Fibroblast of peridontal ligament (primary cell): ENCODE results near the gene RALGPS2.

Experiments
- DNase-seq: peaks from one replicate; pipeline ENCODE4 v3.0.0-alpha.2; 2010; ENCODE audit errors: extremely low read depth

RALGPS2 gene

DNA sequence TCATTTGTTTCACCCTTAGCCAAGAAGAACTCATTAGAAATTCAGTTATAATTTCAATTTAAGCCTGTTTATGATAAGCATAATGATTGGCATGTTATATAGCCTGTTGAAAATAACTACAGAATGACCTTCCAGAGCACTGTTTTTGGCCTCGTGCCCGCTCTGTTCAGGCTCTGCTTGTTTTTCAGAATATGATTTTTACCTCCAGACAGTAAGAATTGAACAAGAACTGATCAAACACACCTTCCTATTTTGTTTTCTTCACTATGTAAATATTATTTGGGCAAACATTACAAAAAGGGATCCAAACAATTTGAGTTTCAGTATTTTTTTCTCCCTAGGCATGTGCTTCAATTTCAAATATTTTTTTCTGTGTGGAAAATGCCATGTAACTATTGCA, 193.9 kb downstream of the RALGPS2 start:
- no peak for DNase-seq

DNA sequence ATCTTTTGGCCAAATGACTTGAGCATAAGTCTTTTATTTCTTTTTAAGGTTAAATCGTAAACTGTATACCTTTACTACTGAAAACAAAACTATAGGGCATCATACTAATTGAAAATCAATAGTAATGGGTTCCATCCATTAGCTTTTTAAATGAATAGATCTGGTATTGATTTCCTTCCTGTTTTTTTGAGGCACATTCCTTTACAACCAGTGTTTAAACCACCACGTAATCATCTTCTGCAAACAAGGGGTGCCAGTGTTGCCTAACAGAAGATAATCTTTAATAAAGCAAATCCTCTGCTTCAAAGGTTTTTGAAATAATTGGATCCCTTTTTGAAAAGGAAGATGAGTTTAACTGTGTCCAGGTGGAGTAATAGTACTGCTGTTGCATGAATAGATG, 194.5 kb downstream of the RALGPS2 start:
- no peak for DNase-seq

DNA sequence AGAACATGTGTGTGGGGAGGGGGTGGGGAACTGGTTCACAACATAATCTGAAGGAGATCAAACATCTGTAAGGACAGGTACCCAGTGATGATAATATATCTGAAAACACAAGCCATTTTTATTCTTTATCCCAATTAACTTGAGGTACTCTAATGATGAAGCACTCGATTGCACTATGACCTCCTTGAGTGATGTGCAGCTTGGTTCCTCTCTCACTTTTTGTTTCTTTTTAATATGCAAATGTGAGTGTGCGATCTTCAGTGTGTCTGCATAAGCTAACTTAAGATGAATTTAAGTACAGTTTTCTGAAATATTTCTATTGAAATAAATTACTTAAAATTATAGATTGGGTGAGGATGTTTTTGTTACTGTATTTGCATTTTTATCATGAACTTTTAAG, 196.5 kb downstream of the RALGPS2 start:
- DNase-seq = no peak

DNA sequence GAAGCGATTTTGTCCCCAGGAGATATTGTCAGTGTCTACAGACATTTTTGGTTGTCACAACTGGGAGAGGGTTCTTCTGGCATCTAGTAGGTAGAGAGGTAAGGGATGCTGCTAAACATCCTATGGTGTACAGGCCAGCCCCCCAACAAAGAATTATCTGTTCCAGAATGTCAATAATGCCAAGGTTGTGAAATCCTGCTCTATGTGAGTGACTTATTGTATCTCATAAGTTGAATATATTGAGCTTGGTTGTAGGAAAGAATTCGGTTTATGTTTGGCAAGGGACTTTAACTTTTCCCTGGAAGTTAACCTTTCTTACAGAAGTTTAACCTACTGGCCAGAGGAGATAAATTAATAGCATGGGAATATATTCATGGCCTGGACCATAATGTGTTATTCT, 198.5 kb downstream of the RALGPS2 start:
- no peak for DNase-seq

DNA sequence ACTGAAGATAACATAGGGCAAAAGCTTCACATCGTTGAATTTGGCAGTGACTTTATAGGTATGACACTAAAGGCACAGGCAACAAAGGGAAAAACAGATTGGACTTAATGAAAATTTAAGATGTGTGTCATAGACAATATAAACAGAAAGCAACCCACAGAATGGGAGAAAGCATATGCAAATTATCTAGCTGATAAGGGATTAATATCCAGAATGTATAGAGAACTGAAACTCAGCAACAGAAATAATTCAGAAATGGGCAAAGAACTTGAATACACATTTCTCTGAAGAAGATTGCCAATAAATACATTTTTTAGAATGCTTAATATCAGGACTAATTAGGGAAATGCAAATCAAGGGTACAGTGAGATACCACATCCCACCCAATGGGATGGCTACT, 201.0 kb downstream of the RALGPS2 start:
- no peak for DNase-seq

DNA sequence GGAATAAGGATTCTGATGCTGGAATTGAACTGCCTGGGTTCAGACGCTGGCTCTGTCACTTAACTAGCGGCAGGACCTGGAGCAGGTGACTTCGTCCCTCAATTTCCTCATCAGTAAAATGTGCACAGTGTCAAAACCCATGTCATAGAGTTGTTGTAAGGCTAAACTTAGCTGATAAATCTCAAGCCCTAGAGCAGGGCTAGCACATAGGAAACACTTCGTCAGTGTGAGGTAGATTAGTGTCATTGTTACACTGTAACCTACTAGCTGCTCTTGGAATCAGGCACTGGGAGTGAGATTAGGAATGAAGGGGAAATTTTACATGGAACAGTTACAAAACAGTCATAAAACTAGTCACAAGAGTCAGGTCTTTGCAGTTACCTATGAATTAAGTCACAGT, 202.0 kb downstream of the RALGPS2 start:
- DNase-seq = no peak

DNA sequence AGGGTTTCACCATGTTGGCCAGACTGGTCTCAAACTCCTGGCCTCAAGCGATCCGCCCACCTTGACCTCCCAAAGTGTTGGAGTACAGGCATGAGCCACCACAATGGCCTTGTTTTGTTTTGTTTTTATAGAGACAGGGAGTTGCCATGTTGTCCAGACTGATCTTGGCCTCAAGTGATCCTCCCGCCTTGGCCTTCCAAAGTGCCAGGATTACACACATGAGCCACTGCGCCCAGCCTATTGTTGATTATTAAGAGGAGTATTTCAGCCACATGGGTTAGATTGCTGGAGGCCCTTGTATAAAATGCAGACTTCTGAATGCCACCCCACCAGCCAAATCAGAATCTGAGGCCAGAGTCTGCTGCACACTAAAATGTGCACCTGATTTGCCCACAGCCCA, 203.0 kb downstream of the RALGPS2 start:
- no peak for DNase-seq

DNA sequence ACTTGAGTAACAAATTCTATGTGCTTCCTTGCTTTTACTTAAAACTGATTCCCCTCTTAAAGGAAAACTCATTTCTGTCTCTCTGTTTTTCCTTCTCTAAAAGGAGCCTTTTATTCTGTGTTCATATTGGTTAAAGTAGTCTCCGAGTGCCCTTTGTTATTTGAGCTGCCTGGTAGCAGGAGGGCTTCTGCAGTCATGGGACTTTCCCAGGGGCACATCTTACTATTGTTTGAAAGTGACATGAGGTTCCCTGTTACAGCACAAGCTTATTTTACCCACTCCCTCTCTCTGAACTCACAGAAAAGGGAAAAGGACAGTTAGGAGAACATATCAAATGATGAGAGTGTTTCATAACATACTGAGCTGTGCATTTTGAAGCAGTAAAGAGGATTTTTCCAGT, 203.9 kb downstream of the RALGPS2 start:
- DNase-seq = no peak

DNA sequence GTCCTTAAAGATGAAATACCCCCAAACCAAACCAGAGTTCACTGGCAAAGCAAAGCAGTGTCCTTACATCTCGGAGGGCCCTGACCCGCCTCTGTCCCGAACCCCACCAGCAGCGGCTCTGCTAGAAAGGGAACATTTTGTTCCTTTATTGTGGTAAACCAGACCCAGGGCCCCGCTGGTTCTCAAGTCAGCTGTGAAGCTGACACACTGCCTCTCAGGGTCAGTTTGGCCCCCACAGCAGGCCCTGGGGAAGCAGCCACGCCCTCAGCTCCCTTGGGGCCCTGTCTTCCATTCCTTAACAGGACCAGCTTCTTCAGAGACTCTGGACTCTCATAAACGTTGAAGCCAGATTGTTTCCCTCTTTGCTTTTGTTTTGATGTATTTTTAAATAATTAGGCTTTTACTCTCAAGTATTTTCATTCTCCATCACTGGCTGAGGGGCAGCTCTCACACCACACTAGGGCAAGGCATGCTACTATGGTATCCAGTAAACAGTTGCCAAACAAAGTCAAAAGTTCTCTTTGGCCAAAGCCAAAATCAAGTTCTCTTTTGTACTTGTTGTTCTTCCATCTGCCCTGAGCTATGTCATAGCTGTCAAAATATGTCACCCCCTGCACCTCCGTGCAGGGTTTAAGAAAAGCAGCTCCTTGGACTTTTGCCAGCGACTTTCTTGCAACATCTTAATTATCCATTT, 207.0 kb downstream of the RALGPS2 start:
- DNase-seq = peak; percentile 78

DNA sequence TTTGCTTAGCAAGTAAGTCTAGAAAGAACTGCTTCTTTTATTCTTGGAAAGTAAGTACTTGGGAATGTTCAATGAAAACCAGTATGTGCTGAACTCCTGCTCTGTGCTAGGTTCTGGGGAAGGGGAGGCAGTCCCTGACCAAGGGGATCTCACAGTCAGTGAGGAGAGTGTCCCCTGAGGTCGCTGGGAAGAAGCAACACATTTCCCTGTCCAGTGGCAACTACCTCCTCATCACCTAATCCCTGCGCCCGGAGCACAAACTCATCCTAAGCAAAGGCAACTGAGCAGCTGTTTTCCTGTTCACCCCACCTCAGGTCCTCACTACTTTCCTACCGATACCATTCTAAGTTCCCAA, 207.5 kb downstream of the RALGPS2 start:
- no peak for DNase-seq

DNA sequence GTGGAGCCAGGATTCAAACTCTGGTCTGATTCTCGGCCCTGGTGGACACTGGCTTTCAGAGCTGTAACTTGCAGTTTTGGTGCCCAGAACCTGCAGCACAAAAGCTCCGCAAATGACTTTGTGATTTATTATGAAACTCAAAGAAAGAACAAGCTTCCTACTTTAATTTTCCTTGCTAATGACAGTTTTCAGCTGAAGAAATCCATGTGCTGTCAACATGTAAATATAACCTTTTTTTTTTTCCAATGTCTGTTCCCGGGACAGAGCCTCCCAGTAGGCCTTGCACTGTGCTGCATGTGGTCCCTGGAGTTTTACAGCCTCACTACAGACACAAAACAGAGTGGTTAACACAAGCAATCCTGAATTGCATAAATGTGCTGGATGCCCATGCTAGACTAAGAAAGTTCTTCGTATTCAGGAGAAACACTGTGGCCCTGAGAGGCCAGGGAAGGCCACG, 208.1 kb downstream of the RALGPS2 start:
- DNase-seq = no peak

DNA sequence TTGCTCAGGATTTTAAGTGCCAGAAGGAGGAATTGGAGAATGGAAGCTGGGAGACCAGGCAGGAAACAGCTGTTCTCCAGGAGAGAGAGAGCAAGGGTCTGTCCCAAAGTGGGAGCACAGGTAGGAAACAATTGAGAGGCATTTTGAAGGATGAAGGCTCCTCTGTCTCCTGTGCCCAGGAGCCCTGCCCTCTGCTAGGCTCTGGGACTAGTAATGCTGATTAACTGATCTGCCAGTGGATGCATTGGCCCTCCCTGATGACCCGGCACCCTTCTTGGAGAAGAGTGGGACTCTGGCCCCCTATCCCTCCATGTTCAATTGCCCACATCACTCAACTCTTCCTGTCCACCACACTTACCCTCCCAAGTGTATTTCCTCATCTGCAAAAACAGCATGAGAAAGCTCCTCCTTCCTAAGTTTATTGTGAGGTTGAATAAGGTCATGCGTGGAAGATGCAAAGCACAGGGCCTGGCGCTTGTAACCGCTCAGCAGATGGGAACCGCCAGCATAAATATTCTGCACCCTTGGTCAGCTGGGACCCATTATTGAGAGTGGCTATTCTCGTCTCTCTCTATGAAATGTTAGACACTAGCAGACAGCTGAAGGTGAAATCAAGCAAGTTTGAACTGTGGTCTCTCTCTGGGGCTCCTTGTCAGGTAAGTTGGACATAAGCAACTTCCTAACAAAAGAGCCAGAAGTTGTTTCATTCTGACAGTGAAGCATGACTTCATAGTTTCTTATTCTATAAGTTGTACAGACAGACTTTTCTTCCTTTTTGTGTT, 208.9 kb downstream of the RALGPS2 start:
- no peak for DNase-seq

DNA sequence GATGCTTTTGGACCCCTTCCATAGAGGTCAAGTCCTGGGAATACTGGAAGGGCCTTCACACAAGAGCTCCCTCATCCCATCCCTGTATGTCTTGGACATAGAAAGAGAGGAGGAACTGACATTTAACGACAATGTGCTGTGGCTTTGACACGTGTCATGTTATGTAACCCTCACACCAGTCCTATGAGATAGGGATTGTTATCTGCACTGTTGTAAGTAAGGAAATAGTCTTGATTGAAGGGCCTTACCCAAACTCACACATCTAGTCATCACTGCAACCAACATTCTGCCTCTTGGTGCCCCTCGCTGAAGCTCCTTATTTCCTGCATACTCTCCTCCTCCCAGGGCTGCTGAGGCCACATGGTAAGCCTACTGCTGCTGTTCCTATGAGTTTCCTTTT, 209.5 kb downstream of the RALGPS2 start:
- DNase-seq = no peak

DNA sequence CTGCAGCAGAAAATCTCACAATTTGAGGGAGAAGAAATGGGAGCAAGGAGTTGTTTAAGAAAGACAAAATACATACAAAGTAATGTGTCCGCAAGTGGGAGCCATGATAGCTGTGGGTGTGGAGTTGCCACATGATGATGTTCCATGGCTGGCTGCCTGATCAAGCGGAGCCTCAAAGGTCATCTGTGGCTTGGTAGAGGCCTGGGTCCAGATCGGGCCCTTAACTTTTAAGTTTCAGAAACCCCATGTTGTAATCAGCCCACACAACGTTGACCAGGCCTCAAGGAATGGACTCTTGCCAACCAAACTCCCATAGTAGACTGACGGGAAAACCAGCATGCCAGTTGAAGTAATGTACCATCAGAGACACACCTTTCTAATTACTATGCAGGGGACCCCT, 210.6 kb downstream of the RALGPS2 start:
- no peak for DNase-seq

DNA sequence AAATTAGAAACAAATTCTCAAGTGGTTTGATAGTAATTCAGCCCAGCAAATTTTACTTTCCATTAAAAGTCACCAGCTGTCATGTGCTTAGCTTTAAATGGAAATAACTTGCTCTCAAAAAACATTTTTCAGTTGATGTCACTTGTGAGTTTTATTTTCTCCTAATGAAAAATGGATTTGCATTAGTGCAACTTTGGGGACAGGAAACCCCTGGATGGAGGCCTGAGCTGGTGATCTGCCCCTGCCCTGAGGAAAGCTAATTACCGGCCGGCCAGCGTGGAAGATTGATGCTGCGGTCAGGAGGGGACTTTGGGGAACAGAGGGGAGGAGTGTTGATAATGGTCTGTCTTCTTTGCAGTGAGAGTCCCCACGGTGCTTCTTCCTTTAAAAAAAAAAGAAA, 212.7 kb downstream of the RALGPS2 start:
- no peak for DNase-seq

DNA sequence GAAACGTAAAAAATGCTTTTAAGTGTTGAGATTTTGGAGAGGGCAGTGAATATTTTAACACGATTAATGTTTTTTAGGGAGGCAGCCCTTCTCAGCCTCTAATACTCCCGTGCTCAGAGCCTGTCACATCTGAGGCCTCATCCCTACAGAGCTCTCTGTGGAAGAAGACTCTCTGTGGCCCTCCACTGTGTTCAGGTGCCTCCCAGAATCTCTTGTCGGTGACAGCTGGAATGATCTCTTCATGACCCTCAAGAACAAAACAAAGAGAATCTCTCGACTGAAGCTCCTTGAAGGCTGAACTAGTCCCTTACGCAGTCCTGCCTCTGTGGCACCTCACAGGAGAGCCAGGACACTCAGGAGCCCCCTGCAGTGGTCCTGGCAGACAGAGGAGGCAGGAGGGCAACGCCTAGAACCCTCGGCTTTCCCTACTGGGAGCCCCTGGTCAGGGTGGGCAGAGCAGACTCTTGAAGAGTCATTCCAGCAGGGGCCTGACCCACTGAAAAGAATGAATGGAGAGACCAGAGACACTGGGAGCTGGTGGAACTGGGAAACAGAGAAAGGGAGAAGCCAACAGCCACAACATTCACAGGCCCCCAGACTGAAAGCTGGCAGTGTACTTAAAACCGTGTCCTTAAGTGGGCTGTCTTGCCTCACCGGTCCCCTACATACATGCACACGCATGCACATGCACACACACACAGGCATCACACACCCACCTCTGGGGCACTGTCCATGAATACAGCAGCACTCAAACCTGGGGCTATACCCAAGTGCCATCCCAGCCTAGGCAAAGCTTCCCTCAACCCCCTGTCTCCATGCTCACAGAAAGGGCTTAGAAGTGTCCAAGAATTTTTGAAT, 213.3 kb downstream of the RALGPS2 start:
- DNase-seq = no peak

DNA sequence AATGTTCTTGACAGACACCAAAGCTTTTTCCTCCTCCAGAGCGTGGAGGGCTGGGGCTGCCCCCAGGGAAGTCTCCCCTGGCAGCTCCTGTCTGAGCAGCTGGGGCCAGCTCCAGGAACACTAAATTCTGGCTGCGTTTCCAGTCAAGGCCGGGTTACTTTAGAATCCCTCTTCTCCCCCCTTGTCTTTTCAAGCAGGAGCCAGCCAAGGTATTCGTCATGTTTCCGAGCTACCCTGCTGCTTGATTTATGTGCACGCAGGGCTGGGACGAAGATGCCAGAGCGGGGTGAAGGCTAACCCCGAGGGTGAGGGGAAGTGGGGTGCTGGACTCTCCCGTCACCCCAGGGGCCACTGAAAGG, 213.9 kb downstream of the RALGPS2 start:
- no peak for DNase-seq

DNA sequence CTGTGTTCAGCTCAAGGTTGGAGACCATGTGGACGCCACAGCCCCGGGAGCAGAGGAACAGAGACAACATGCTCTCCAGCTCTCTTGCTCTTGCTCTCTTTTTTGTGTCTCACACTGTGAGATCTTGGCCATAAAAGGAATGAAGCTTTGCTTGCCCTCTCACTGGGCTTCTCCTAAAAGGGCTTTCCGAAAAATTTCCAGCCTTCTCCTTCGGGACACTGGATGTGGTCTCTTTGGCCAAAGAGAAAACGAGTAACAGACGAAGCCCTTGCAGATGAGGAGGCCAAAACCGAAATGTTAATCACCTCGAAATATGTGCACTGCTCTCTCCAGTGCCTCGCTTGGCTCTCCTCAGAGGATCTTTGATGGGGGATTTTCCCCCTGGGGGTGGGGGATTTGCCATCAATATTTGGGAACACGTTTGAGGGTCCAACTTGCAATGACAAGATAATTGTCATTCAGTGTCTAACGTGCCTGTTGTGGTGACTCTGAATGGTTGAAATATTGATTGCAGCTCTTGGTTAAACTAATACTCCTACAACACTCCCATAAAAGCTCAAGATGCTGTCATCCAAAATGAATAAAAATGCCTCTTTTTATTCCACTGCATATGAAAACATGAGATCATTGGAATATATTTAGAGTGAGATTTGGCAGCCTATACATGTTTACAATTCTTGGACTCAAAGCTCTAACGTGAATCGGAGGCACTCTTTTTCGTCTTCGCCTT, 214.5 kb downstream of the RALGPS2 start:
- peak; percentile 29 for DNase-seq

DNA sequence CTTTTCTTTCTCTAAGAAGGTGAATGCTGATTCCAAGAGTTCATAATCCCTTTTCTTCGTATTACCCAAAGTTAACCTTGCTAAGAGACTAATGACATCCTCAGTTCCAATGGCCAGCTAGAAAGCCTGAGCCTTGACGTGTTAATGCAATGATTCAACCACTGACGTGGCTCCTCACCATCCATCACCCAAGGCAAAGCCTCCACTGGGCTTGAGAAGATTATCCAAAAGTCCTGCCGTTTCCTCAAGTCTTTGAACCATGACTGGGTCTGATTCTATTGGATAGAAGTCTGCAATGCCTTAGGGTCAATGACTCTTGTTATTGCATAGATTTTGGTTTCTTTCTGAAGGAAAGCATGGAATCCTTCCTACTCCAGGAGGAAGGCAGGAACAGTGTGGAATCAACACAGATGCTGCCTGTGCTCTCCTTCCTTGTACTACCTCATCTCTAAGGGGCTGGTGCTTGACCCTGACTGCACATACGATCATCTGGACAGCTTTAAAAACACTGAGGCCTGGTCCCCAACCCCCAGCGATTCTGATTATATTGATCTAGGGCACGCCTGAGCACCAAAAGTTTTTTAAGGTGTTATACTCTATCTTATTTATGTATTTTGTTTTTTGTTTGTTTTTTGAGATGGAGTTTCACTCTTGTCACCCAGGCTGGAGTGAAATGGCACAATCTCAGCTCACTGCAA, 215.2 kb downstream of the RALGPS2 start:
- no peak for DNase-seq

DNA sequence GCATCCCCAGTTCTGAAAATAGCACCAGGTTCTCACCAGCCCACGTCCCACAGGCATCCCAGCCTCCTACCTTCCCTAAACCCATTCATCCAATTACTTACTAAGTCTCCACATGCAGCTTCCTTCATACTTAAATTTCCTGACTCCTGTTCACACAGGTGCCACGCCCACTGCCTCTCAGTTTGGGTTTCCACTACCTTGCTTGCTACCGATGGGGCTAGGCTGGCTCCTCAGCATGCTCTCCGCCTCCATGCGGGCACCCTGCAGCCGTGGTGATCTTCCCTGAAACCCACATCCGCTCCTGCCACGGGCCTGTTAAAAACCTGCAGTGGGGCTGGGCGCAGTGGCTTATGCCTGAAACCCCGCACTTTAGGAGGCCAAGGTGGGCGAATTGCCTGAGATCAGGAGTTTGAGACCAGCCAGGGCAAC, 216.2 kb downstream of the RALGPS2 start:
- no peak for DNase-seq

DNA sequence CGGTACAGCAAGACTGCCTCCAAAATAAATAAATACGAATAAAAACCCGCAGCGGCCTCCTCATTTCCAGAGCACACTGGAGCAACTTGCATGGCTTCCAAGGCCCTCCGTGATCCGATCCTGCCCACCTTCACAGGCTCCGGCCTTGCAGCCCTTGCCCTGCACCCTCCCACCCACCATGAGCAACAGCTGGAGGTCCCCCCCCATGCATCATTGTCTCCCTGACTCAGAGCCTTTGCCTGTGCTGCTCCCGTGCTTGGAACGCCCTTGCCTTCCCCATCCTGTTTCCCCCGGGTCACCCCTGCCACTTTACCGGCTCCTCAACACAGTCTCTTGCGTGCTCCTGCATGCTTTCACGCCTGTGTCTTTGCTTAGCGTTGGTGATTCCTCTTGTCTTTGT, 216.8 kb downstream of the RALGPS2 start:
- no peak for DNase-seq
